Islet of Langerhans (tissue), 1 donor: Measurements from ENCODE around the gene SEPTIN12.

Source experiments
- FAIRE-seq: peaks from one replicate; lab custom pipeline; 2011; peaks lifted over from hg19 to GRCh38; lab: Jason Lieb, UNC

Gene SEPTIN12, protein sequence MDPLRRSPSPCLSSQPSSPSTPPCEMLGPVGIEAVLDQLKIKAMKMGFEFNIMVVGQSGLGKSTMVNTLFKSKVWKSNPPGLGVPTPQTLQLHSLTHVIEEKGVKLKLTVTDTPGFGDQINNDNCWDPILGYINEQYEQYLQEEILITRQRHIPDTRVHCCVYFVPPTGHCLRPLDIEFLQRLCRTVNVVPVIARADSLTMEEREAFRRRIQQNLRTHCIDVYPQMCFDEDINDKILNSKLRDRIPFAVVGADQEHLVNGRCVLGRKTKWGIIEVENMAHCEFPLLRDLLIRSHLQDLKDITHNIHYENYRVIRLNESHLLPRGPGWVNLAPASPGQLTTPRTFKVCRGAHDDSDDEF

DNA sequence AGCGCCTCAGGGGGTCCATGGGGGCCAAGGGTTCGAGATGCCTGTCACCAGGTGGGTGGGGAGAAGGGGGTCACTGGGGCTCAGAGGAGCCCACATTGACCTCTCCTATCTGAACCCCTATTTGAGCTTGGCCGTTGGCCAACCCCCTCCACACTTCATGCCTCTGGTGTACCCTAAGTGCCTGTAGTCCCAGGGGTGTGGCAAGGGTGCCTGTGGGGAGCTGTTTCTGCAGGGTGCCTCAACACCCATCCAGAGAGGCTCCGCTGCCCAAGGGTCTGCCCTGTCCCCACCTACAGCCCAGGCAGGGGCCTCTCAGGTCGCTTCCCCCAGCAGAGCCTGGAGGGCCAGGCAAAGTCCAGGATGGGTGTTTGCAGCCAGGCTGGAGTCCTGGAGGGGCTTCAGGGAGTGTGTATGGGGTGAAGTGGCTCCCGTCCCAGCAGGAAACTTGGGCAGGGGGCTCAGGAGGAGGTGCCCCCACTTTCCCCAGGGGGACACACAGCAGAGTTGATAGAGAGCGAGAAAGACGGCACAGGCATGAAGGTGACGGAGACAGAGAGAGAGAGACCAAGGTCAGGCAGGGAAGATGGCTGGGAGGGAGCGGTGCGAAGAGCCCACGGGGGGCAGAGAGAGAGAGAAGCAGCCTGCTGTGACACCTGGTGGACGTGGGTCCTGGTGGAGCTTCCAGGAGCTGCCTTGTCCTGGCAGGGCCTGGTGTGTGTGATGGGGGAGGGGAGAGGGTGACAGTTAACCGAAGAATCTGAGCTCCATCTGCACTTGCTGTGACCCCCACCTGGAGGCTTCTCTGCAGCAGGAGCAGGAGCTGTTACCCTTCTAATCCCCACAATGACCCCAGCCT lies at the start of gene SEPTIN12:
Gene SEPTIN12 (minus strand): TSS at position 719 of the 856 bp plus-strand sequence. CDS start 700 bp downstream, at position 19.
- no peak for FAIRE-seq

DNA sequence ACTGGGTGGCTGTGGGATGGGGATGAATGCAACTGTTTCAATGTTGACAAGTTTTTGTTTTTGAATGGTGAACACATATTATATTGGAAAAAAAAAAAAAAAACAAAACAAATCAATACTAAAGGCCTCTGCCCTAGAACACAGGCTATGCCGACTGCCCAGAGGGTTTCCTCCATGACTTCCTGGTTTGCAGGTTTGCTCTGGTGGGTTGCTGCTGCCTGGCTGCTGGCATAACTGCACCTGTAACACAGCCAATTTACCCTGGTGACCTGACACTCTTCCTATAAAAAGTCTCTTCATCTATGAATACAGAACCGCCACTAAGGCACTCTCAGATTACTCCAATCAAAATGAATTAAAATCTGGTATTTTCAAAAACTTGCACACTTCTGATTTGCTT lies 48.6 kb upstream of the SEPTIN12 start:
- no peak for FAIRE-seq

DNA sequence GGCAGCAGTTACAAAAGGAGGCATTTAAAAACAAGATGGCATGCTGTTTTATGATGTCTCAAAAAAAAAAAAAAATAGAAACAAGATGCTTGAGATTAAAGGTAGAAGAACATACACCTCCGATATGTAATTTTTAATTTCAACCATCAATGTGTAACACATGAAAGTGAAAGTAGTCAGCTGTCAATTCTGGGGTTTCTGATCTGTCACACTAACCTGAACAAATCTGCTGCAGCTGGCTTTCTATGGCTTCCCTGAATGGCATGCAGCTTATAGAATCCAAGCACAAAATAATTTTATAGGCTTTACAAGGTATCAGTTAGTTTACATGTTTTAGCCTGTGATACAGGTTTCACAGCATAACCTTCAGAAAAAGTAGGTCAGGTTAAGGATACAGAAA lies 45.4 kb upstream of the SEPTIN12 start:
- no peak for FAIRE-seq

DNA sequence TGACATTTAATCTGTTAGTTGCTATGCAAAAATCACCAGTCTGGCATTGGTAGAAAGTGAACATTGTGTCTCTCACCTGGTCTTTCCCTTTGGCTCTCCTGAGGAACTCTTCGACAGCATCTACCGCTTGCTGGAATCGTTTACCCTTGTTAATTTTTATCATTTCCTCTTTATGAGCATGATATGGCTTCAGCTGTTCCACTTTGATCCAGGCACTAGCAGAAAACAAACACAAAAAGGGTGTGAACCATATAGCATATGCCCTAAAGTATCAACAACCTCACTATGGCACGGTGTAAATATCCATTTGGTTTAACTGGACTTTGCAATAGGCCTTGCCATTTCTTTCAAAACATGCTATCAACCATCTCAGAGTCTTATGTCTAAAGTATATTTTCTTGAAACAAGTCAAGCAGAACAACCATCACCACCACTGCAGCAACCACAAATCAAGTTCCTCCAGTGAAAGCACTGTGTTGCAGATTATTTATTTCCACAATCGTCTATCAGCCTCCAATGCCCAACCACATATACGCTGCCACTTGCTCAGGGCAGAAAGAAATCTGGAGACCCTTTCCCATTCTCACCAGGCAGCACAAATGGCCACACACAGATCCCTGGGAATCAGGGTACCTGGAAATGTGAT lies 44.7 kb upstream of the SEPTIN12 start:
- no peak for FAIRE-seq

DNA sequence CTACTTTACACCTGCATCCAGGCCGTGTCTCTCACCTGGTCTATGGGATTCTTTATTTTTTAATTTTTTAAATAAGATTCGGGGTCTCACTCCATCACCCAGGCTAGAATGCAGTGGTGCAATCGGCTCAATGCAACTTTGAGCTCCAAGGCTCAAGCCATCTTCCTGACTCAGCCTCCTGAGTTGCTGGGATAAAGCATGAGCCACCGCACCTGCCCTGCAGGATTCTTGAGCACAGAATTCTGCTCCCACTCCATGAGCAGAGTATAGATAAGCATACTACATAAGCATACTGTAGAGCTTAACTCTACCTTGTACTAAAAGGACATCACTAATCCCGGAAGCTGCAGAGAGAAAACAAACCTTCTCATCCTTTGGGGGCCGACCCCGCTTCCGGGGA lies 43.5 kb upstream of the SEPTIN12 start:
- FAIRE-seq = no peak

DNA sequence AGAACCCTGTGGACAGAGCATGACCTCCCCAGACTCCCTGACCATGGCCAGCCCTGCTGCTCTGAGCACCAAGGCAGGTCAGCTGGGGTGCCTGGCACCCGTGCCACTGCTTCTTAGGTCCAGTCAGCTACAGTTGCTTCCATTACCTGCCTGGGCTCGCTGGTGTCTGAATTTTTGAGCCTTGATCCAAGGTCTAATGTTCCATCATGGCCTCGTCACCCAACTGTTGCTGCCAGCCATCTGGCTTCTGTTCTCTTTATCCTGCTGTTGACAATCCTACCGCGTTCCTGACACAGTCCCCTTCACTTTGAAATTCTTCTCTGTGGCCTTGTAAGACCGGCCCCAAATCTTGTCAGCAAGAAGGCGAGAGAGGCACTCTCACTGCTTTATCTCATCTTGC lies 42.3 kb upstream of the SEPTIN12 start:
- no peak for FAIRE-seq

DNA sequence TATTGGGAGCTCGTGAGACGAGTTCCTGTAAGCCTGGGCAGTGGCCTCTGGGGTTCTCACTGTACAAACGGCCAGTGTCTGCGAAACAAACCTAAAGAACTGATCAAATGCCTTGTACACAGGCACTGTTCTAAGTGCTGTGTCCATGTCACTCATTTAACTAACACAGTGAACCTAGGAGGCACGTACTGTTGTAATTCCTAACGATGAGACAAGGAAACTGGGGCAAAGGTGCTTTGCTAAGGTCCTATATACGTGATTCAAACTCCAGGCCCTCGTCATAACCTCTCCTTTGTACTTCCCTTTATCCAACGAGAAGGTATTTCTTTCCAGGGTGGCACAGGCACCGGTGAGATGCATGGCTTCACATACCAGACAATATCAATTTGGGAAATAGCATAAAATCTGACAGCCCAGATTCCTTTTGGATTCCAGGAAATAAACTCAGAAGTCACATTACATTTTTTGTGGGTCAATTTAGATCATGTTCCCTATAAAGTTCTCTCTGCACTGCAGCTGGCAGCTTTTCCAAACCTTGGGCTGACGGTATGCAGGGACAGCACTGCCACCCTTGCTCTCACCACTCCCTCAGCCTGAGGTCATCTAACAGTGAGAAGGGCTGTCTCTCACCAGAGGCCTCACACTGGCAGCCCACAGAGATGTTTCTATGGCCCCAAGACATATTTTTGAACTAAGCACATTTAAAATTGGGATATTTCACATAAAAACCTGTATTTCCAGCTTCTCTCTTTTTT lies 40.6 kb upstream of the SEPTIN12 start:
- FAIRE-seq = no peak

DNA sequence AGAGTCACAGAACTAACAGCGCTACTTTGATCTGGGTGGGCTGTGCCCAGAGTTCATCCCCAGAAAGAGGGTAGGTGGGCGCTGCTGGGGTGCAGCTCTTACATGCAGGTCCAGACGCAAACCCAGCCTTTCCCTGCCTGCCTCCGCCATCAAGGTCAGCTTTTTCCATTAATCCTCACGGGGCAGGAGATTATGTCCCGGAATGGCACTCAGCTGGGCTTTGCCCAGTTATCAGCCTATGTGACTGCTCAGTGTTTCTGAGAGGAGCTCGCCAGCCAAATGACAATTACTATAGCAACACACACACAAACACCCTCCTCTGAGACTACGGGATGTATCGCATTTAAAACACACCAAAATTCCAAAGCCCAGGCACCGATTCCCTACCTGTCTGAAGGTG lies 38.8 kb upstream of the SEPTIN12 start:
- no peak for FAIRE-seq

DNA sequence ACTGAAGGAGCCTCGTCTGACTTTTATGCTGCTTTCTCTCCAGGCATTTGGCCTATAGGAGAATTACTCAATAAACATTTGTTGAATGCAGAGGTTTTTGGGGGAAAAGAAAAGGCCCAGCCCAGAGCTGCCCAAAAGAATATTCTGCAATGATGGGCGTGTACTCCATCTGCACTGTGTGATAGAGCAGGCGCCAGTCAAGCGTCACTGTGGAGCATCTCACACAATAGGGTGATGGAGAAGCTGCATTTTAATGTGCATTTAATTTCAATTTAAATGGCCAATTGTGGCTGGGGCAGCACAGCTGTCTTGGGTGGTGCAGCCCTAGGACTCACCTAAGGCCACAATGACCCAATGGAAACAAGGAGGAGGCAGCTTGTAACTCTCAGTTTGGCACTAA lies 38.4 kb upstream of the SEPTIN12 start:
- FAIRE-seq = no peak

DNA sequence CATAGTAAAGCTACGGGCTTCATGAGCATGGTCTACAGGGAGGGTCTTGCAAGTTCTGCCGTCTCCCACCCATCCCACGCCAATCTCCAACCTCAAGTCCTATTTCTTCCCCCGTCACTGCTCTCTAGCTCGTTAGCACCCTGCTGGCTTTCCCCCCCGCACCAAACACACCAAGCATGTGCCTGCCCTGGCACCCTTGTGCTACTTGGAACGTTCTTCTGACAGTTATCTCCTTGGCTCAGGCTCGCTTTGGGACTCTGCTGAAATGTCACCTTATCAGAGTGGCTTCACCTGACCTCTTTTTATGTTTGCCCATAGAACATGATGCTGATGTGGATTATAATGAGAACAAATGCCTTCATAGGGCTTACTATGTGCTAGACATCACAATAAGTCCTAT lies 37.1 kb upstream of the SEPTIN12 start:
- FAIRE-seq = no peak

DNA sequence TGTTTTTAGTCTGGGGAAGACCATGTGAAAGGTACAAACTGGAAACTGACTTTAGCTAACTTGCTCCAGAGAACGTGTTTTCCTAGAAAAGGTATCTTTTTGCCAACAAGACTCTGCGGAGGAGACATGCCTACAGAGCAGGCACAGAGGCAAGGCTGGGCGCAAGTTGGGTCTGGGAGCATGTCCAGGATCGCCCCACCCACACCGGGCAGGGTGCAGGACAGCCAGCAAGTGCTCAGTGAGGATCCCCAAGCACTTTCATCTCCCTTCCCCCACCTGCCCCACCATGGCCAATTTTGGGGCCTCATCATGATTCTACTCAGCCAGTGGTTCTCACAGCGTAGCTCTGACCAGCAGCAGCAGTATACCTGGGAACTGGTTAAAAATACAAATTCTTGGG lies 32.5 kb upstream of the SEPTIN12 start:
- FAIRE-seq = no peak

DNA sequence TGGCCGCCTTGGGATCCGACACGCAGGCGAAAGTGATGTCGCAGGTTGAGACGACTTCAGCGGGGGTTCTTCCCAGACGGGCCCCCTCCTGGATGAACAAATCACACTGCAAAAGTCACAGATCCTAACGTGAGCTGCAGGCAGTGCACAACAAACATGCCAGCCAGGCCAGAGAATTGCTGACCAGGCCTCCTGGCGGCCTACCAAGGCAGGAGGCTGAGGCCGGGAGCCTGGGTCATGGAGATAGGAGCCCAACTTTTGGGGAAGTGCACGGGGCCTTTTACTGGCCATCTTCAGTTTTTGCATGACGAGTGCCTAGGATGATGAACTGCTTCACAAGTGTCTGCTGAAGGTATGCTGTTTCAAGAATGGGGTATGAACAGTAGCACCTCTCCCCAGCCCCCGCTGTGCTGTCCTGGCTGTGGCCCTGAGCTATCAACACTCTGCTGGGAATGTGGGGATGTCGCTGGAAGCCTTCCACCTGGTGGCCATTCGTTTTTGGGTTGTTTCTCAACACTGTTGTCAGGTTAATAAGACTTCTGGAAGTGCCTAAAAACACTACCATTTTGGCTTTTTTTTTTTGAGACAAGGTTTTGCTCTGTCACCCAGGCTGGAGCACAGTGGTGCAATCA lies 26.5 kb upstream of the SEPTIN12 start:
- no peak for FAIRE-seq

DNA sequence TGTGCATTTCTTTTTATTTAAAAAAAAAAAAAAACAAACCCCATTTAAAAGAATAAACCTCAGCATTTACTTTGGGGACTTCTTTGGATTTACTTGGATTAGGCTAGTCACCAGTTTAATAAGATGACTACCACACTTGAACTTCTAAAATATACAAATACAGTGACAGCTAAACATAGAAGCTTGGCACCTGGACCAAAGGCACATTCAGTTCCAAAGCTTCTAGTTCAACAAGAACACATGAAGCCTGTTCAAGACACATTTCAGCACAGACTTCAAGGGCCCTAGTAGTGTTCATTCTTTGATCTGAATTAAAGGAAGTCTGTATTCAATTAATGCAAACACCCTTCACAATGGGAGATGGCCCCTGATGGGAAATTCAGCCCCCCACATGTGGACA lies 25.9 kb upstream of the SEPTIN12 start:
- no peak for FAIRE-seq

DNA sequence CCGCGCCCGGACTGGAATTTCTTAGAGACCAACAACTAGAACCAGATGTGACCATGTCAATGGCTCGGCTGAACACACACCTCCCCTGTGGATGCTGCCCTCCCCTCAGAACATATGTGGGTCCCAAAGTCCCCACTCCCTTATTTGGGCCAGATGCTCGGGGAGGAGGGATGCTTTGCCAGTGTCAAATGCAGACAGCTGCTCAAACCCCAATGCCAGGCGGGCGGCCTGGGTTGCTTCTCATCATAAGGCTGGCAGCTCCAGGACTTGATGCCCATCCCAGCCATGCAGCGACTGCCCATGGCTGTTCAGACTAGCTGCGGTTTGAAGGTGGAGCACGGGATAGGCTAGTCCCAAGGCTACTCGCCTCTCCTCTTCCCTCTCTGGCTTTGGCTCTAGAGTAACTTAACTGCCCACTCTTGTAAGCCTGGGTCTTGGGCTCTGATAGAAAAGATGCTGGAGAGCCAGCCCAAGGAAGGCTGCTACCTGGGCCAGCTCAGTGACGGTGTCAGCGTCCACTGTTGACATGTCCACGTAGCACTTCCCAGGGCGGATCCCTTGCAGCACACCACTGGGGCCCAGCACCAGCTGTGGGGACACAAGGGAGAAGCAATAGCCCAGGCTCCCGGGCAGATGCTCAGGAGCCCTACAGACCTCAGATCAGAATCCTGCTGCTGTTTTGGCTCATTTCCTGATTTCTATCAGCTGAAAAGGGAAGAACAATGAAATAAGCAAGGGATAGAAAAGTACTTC lies 25.3 kb upstream of the SEPTIN12 start:
- FAIRE-seq = no peak

DNA sequence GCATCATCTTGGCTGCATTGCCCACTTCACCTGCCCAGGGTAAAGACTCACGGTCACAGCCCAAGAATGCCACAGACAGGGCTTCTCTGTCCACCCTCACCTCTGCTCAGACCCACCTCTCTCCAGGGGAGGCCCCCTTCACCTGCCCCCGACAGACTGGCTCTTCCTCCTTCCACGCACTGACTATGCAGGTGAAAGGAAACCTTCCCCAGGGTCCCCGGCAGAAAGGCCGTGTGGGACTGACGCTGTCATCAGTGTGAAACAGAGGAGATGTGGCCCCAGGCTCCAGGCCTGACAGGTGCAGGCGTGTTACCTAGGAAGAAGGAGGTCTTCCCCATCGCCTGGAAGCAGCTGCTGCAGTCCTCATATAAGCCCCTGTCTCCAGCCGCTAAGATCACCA lies 23.6 kb upstream of the SEPTIN12 start:
- FAIRE-seq = no peak

DNA sequence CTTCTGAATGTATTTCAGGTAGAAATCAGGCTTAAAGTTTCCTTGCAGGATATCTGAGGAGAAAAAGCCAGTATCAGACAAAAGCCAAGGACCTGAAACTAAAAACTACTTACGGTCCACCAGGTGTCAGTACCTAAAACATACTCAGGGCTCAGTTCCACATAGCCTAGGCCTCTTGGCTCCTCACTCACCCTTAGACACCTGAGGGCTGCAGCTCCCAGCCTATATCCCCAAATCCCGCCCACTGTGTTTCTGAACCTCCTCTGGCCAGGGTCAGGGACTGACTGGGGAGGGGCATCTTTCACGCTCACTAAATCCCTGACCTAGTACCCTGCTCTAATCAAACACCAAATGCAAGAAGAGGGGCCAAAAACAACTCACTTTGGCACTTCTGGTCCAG lies 23.1 kb upstream of the SEPTIN12 start:
- FAIRE-seq = no peak

DNA sequence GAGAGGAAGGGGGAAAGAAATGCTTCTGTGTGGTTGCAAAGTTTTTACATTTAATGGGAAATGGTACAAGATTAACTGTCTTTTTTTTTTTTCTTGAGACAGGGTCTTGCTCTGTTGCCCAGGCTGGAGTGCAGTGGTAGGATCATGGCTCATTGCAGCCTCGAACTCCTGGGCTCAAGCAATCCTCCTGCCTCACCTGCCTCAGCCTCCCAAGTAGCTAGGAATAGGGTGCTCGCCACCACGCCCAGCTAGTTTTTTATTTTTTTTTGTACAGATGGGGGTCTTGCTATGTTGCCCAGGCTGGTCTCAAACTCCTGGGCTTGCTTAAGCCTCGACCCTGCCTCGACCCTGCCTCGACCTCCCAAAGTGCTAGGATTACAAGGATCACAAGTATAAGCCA lies 18.1 kb upstream of the SEPTIN12 start:
- FAIRE-seq = no peak

DNA sequence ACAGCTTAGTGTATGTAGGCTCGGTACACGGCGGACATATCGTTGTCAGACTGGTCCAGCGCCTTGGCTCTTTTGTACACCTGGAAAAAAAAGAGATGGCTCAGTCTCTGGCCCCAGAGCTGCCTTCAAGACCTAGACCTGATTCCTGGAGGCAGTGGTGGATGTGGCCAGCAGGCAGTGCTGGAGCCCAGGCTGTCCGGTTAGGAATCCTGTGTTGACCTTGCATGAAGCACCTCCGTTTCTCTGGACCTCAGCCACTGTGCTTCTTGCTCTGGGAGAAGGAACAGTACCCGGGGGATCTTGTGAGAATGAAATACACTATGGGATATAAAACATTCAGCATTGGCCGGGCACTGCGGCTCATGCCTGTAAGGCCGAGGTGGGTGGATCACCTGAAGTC lies 17.1 kb upstream of the SEPTIN12 start:
- no peak for FAIRE-seq

DNA sequence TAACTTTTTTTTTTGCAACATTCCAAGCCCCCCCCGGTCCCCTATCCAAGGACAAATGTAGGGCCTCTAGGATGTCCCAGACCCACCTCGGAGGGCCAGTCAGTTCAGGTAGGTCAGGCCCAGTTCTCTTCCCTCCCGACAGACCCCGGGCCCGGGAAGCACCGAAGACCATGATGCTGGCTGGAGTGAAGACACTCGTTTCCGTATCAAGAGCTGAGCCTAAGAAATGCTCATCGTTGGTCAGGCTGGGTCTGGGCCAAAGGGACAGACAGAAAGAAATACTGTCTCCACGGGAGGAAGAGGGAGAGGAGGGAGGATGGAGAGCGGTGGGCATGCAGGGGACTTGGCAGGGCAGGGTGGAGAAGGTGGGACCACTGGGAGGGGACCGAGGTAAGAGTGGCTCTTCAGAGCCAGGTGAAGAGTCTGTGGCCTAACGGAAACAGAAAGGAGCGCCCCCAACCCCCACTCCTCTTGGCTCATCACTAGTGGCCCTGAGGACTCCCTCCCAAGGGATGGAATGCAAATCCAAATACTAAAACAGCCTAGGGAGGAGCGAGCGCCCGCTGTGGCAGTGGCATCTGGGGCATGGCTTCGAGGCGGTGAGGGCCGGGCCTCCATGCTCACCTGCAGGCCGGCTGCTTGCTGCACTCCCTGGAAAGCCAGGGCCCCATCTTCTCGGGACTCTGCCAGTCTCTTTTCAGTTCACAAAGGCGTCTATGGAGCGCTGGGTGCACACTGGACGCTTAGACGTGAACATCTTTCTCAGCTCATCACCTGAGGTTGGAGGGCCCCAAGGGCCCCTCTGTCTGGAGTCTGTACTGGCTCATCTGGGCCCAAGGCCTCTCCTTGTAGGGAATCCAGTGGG lies 16.0 kb upstream of the SEPTIN12 start:
- FAIRE-seq = no peak

DNA sequence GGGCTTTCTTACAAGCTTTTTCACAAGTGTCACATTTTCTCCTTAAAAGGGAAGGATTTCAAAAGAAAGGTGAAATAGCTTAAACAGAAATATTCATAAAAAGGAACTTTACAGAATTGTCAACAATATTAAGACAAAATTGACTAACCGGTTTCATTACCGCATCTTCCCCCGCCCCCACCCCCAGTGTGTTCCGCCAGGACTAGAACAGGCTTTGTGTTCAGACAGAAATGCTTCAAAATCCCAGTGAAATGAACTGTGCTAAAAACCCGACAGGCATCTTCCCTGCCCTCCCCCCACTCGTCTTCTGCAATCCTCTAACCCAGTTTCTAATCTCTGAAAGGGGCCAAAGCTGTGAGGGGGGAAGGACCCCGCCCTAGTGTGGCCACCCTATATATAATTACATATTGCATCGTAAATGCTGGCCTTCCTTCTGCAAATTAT lies 15.3 kb upstream of the SEPTIN12 start:
- no peak for FAIRE-seq
